ENCODE data around the gene IBSP.

The IBSP gene

GRCh38 chr4:87804871-87805270 is 5.5 kb downstream of the IBSP start:
- Histone ChIP-seq H4K20me1 (ENCODE audit: insufficient read depth, low read length) (no peaks in the 10 kb centered on the region), H3F3A (ENCODE audit: insufficient read depth, low read length) (no peaks in the 10 kb centered on the region), H3K9me3 (replicated peaks; ENCODE audit: insufficient read depth, low read length) (no peaks in the 10 kb centered on the region), H3K27me3 (replicated peaks; ENCODE audit: insufficient read depth, low read length) (no peaks in the 10 kb centered on the region), H3K4me1 (ENCODE audit: low read length) (no peaks in the 10 kb centered on the region), H3K9ac (ENCODE audit: low read length) (no peak overlapping the region), H2AFZ (ENCODE audit: low read length) (no peak overlapping the region), H3K4me3 (ENCODE audit: low read length) (no peak overlapping the region), H3K9me2 (replicated peaks; ENCODE audit: insufficient read depth, low read length) (no peaks in the 10 kb centered on the region), H3K36me3 (replicated peaks; ENCODE audit: insufficient read depth, low read length) (no peaks in the 10 kb centered on the region), H3K79me2 (ENCODE audit: low read length) (no peaks in the 10 kb centered on the region), H3K4me2 (ENCODE audit: low read depth, low read length) (no peak overlapping the region), H3K27ac (ENCODE audit: low read length) (no peak overlapping the region)
- DNase-seq = no peak
- TF ChIP-seq EZH2 (optimal IDR thresholded peaks at IDR 0.05; ENCODE audit: low read depth, low read length) = no peak
- no peak for TF ChIP-seq CTCF (IDR thresholded peaks at IDR 0.05; ENCODE audit: low read length)
- no peak for TF ChIP-seq EZH2phosphoT487 (IDR thresholded peaks at IDR 0.05; ENCODE audit: low read length)

GRCh38 chr4:87805971-87806370 is 6.6 kb downstream of the IBSP start:
- no peaks in the 10 kb centered on the region for H3K4me1 ChIP-seq (ENCODE audit: low read length)
- H3K27me3 ChIP-seq (replicated peaks; ENCODE audit: insufficient read depth, low read length) = no peaks in the 10 kb centered on the region
- no peak for DNase-seq
- H3K4me2 ChIP-seq (ENCODE audit: low read depth, low read length) = no peak overlapping the region
- H3F3A ChIP-seq (ENCODE audit: insufficient read depth, low read length) = no peaks in the 10 kb centered on the region
- no peaks in the 10 kb centered on the region for H3K79me2 ChIP-seq (ENCODE audit: low read length)
- H3K9me2 ChIP-seq (replicated peaks; ENCODE audit: insufficient read depth, low read length) = no peaks in the 10 kb centered on the region
- H3K4me3 ChIP-seq (ENCODE audit: low read length) = no peak overlapping the region
- H3K9me3 ChIP-seq (replicated peaks; ENCODE audit: insufficient read depth, low read length) = no peaks in the 10 kb centered on the region
- no peaks in the 10 kb centered on the region for H3K36me3 ChIP-seq (replicated peaks; ENCODE audit: insufficient read depth, low read length)
- H2AFZ ChIP-seq (ENCODE audit: low read length) = no peak overlapping the region
- no peak overlapping the region for H3K9ac ChIP-seq (ENCODE audit: low read length)
- no peaks in the 10 kb centered on the region for H4K20me1 ChIP-seq (ENCODE audit: insufficient read depth, low read length)
- TF ChIP-seq CTCF (IDR thresholded peaks at IDR 0.05; ENCODE audit: low read length) (no peak), EZH2phosphoT487 (IDR thresholded peaks at IDR 0.05; ENCODE audit: low read length) (no peak), EZH2 (optimal IDR thresholded peaks at IDR 0.05; ENCODE audit: low read depth, low read length) (no peak)
- no peak overlapping the region for H3K27ac ChIP-seq (ENCODE audit: low read length)

DNA sequence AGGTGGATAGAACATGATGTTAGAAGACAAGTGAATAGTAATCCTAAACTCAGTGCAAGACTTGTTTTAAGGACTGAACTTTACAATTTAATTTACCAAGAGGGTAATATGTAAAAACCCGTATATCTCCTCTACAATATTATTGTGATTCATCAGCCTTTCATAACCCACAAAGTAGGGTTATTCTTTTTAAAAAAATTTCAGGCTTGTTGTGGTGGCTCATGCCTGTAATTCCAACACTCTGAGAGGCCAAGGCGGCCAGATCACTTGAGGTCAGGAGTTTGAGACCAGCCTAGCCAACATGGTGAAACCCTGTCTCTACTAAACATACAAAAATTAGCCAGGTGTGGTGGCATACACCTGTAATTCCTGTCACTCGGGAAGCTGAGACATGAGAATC is 7.2 kb downstream of the IBSP start:
- no peaks in the 10 kb centered on the region for H3K9me2 ChIP-seq (replicated peaks; ENCODE audit: insufficient read depth, low read length)
- H3K79me2 ChIP-seq (ENCODE audit: low read length) = no peaks in the 10 kb centered on the region
- DNase-seq = no peak
- H3K36me3 ChIP-seq (replicated peaks; ENCODE audit: insufficient read depth, low read length) = no peaks in the 10 kb centered on the region
- no peak overlapping the region for H3K27ac ChIP-seq (ENCODE audit: low read length)
- H3K9ac ChIP-seq (ENCODE audit: low read length) = no peak overlapping the region
- no peaks in the 10 kb centered on the region for H3F3A ChIP-seq (ENCODE audit: insufficient read depth, low read length)
- H3K4me2 ChIP-seq (ENCODE audit: low read depth, low read length) = no peak overlapping the region
- no peak overlapping the region for H2AFZ ChIP-seq (ENCODE audit: low read length)
- no peaks in the 10 kb centered on the region for H3K9me3 ChIP-seq (replicated peaks; ENCODE audit: insufficient read depth, low read length)
- H3K4me1 ChIP-seq (ENCODE audit: low read length) = no peaks in the 10 kb centered on the region
- TF ChIP-seq EZH2 (optimal IDR thresholded peaks at IDR 0.05; ENCODE audit: low read depth, low read length) = no peak
- TF ChIP-seq CTCF (IDR thresholded peaks at IDR 0.05; ENCODE audit: low read length) = no peak
- TF ChIP-seq EZH2phosphoT487 (IDR thresholded peaks at IDR 0.05; ENCODE audit: low read length) = no peak
- no peak overlapping the region for H3K4me3 ChIP-seq (ENCODE audit: low read length)
- no peaks in the 10 kb centered on the region for H3K27me3 ChIP-seq (replicated peaks; ENCODE audit: insufficient read depth, low read length)
- no peaks in the 10 kb centered on the region for H4K20me1 ChIP-seq (ENCODE audit: insufficient read depth, low read length)
